ENCODE measurements around the gene FAM222A.
"Not testable (repeated sequence)": the region's sequence is repeated elsewhere in the genome, so short reads cannot be mapped to it uniquely, and the experiment has no call there.

The FAM222A gene

GRCh38 chr12:109693653-109694600 is 19.7 kb upstream of the FAM222A start:
- no peak for DNase-seq (ENCODE audit: low read depth in 2 of 2)

- DNase-seq (ENCODE audit: low read depth in 2 of 2): not testable (repeated sequence)
Measured at GRCh38 chr12:109694629-109695028, 19.0 kb upstream of the FAM222A start.

DNA sequence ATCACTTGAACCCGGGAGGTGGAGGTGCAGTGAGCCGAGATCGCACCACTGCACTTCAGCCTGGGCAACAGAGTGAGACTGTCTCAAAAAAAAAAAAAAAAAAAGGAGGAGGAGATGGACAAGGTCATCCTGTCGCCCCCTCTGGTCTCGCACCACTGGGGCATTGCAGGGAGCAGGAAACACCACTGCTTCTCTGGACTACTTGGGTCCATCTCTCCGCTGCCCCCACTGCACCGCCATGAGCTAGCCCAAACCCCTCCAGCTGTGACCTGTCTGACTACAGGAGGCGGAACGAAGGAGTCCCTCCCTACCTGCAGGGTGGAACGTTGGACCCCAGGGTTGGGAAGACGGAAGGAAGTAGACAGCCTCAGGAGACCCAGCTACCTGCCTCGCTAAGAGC is 18.2 kb upstream of the FAM222A start:
- no peak for DNase-seq (ENCODE audit: low read depth in 2 of 2)

- DNase-seq (ENCODE audit: low read depth in 2 of 2): no peak
Measured at GRCh38 chr12:109695961-109696461, 17.6 kb upstream of the FAM222A start.

- no peak for DNase-seq (ENCODE audit: low read depth in 2 of 2)
Measured at GRCh38 chr12:109696485-109697269, 16.9 kb upstream of the FAM222A start.

DNA sequence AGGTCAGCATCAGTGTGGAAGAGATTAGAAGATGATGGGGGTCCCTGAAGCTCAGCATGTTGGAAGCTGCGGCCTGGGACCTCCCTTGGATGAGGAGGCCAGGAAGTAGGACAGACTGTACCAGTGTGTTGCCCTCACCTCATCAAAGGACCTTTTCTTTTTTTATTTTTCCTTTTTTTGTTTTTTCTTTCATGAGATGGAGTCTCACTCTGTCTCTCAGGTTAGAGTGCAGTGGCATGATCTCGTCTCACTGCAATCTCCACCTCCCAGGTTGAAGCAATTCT is 16.4 kb upstream of the FAM222A start:
- no peak for DNase-seq (ENCODE audit: low read depth in 2 of 2)

DNA sequence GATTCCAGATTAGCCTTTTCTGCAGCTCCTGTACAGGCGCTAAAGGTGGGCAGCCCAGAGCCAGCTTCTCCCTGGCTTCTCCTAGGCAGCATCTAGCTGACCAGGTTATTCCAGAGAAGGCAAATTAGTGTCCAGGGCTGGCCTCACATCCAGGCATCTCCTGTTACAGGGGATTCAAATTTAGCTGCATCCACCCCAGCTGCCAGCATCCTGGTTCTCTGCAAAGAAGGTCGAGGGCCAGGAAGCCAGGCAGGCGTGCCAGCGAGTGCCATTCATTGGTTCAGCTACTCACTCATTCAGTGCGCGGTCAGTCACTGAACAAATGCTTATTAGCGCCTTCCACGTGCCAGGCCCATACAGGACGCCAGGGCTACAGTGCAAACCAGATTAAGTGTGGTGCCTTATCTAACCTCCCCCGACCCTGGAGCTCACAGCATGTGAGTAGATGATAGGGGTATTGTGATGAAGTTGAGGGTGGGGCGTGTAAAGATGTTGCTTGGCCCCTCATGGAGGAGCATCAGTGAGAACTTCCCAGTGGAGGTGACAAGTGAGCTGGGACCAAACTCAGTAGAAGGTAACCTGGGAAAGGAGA is 15.7 kb upstream of the FAM222A start:
- DNase-seq (ENCODE audit: low read depth in 2 of 2): no peak

DNA sequence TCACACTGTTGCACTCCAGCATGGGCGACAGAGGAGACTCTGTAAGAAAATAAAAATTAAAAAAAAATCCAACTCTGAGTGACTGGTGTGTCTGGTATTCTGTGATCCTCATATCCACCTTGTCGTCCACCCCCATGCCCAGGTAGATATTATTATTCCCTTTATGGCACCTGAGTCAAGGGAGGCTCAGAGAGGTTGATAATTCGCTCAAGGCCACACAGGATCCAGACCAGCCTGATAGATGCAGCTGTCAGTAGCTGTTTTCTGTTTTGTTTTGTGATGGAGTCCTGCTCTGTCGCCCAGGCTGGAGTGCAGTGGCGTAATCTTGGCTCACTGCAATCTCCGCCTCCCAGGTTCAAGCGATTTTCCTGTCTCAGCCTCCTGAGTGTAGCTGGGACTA is 14.8 kb upstream of the FAM222A start:
- DNase-seq (ENCODE audit: low read depth in 2 of 2): no peak

- DNase-seq (ENCODE audit: low read depth in 2 of 2): no peak
Measured at GRCh38 chr12:109701064-109701463, 12.6 kb upstream of the FAM222A start.

DNA sequence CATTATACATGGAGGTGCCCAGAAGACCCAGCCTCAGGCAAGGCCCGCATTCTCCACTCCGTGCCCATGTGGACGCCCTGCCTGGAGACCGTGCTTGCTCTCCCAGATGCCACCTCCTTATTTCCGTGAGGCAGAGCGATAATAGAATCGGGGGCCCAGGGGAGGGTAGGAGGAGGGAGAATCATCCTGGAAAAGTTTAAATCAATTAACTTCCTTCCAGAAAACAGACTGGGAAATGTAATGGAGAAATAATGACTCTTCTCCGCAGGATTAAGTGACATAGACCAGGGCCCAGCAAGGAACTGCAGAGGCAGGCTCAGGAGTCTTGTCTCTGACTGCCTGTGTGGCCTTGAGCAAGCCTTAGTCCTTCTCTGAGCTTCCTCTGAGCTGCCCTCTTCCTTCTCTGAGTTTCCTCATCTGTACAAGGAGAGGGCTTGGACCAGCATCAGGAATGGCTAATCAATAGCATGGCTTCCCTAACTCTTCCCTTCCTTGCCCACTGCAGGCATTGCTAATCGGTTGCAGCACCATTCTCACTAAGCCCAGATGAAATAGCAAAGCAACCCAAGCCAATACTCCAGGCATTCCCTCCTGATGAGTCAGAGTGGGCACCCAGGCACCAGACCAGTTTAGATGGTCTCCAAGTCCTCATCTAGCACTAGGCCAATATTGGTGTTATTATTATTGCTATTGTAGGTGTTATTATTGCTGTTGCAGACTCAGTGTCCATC is 11.3 kb upstream of the FAM222A start:
- DNase-seq (ENCODE audit: low read depth in 2 of 2): no peak

- DNase-seq (ENCODE audit: low read depth in 2 of 2): no peak
Measured at GRCh38 chr12:109703684-109704083, 9.9 kb upstream of the FAM222A start.

GRCh38 chr12:109704371-109705098 is 9.1 kb upstream of the FAM222A start:
- no peak for DNase-seq (ENCODE audit: low read depth in 2 of 2)

GRCh38 chr12:109705291-109705690 is 8.3 kb upstream of the FAM222A start:
- DNase-seq (ENCODE audit: low read depth in 2 of 2): no peak

- DNase-seq (ENCODE audit: low read depth in 2 of 2): no peak
Measured at GRCh38 chr12:109706398-109706746, 7.3 kb upstream of the FAM222A start.

DNA sequence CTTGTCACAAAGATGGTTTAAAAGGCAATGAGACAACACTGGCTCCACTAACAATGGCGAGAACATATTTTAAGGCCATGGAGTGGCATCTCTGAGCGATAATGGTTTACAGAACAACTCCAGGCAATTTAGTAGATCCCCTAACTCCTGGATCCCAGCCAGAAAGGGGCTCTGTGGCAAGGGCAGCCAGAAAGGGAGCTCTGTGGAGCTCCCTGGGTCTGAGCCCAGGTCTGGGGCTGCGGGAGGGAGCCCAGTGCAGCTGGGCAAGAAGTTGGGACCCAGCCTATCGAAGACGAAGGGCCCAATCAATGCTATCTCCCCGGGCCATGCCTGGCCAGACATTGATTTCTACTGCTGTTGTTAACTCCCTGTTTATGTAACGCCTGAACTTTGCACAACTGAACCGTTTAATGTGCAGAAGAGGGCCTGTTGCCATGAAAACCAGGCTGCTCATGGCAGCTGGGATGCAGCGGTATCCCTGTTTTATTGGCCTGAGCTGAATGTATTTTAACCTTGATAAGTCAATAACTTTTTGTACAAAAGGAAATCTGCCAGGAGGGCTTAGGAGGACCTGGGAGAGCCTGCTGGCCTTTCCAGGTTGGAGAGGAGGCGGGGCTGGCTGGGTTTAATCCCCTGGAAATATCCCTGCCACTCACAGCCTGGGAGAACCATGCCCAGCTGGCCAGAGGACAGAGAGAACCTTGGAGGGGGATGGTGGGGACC is 6.7 kb upstream of the FAM222A start:
- DNase-seq (ENCODE audit: low read depth in 2 of 2): no peak

- no peak for DNase-seq (ENCODE audit: low read depth in 2 of 2)
Measured at GRCh38 chr12:109707470-109707821, 6.2 kb upstream of the FAM222A start.

DNA sequence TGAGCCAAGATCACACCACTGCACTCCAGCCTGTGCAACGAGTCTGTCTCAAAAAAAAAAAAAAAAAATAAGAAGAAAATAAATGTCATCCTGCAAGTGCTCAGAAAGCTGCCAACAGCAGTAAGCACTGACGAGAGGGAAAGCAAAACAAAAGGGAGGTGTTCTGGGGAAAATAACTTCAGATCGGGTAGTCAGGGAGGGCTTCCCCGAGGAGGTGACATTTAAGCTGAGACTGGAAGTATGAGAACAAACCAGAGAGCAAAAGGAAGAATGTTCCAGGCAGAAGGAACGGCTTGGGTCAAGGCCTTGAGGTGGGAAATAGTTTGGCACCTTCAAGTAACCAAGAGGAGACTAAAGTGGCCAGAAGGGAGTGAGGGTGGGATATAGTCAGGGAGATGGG is 4.7 kb upstream of the FAM222A start:
- DNase-seq (ENCODE audit: low read depth in 2 of 2): no peak

DNA sequence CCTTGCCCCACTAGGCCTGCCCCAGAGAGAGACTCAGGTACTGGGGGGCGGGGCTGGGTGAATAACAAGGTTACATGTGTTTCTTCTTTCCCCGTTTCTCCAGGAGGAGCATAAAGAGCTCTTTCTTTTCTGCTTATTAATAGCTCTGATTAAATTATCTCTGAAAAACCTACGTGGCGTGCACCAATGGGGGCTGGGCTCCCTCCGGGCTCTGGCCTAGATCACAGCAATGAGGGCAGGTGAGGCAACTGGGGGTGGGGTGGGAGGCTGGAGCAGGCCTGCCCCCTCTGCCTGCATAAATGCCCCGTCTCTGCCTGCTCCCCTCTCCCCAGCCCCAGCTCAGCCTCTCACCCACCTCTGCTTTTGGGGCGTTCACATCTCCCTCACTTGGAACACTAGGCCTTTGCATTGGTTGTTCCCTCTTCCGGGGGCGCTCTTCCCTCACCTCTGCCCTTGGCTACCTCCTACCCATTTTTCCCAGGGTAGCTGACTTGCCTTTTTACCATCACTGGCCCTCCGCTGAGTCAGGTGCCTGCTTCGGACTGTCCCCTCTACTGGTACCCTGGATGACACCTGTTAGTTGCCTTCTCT is 4.1 kb upstream of the FAM222A start:
- no peak for DNase-seq (ENCODE audit: low read depth in 2 of 2)

DNA sequence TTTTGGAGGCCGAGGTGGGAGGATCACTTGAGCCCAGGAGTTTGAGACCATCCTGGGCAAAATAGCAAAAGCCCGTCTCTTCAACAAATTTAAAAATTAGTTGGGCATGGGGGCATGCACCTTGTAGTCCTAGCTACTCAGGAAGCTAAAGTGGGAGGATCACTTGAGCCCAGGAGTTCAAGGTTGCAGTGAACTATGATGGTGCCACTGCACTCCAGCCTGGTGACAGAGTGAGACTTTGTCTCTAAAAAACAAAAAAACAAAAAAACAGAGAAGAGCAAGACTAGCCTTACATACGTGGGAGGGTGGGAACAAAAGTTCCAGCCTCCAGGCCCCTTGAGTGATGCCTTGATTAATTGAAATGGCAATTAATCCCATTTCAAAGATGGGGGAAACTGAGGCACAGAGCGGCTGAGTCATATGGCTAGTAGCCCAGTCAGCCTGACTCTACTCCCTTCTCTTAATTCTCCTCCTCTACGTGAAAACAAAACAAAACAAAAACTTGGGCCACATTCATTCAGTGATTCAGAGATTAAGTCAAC is 3.3 kb upstream of the FAM222A start:
- DNase-seq (ENCODE audit: low read depth in 2 of 2): no peak

Measured in stimulated activated CD8-positive, alpha-beta memory T cell treated with anti-CD3 and anti-CD28 coated beads, Interleukin-7, amount 100 ng/mL, for 4 hours (primary cell).